ENCODE results near the gene UMODL1.

UMODL1 gene

GRCh38 chr21:42190486-42190863 is 119.4 kb downstream of the UMODL1 start:
- DNase-seq (ENCODE audit: low spot score): no peak

GRCh38 chr21:42191064-42191463 is 119.9 kb downstream of the UMODL1 start:
- DNase-seq (ENCODE audit: low spot score): no peak

DNA sequence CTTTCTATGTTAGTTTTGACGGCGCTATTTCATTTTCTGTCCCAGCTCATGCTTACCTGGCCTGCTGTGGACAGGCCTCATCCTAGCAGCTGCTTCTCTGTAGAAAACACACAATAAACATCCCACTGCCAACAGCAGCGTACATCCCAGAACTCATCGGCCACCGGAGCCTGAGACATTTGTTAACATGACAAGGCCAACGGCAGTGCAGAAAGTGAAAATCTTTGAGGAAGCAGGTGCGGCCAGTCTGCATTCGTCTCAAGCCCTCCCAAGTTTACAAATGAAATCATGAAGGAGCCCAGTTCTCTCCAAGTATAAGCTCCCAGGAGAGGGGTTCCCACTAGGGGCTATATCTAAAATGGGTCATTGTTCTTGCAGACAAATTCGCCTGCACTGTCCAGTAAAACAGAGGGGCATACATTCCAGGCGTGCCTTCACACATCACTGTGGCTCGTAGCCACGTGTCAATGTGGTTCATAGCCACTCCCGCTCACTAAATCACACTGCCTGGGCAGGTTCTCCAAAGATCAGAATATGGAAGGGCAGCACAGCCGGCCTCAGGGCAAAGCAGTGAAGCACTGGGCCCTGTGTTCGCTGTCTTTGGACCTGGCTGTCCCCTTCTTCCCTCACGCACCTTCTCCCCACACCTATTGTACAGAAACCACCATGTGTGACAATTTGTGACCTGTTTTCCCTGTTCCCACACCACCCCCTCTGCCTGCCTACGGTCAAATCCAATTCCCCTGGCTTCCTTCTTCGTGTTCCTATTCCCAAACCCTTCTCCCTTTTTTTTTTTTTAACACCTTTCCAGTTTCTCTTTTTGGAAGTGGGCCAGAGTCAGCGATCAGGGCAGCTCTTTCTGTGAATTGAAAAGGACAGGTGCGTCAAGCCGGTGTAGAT is 120.8 kb downstream of the UMODL1 start:
- no peak for DNase-seq (ENCODE audit: low spot score)
